Measurements from ENCODE around the gene NEIL3.

- TF ChIP-seq CTCF (IDR thresholded peaks at IDR 0.05) (no peak), POLR2A (IDR thresholded peaks at IDR 0.05) (no peak)
These were observed 72.2 kb downstream of the NEIL3 start for GRCh38 chr4:177381762-177382310.

All from testis (tissue), 2 donors.